Lung (tissue), 12 donors: ENCODE data around the gene NGDN. TPM values are rescaled to one million over a fixed set of nuclear protein-coding genes. Genes with fewer than 3 reads are reported as not detected.
"Not testable (repeated sequence)": the region's sequence is repeated elsewhere in the genome, so short reads cannot be mapped to it uniquely, and the experiment has no call there.

Source experiments
- ATAC-seq: fragments of 200-7000 bp; cut with Tn5 transposase; one replicate; pipeline ENCODE4 v1.9.1; 2020; ENCODE audit warnings: moderate number of reproducible peaks; ENCODE audit not compliant: insufficient read depth, low FRiP score
- DNase-seq, 3 donors: peaks; one replicate each; pipeline ENCODE4 v3.0.0-alpha.2; 2013 to 2017
- H3K27ac ChIP-seq, 2 donors: one replicate each; pipeline ENCODE4 v1.5.1; 2013; ENCODE audit warnings: mild to moderate bottlenecking in 2 of 2, moderate library complexity in 2 of 2, control low read depth in 1 of 2, inconsistent platforms in 1 of 2, low read depth in 1 of 2, low read length in 1 of 2
- H3K27me3 ChIP-seq, 3 donors: one replicate each; pipeline ENCODE4 v1.5.1; 2013; ENCODE audit warnings: low read length in 2 of 3; ENCODE audit not compliant: control insufficient read depth in 3 of 3, insufficient read depth in 3 of 3
- H3K36me3 ChIP-seq, 4 donors: one replicate each; pipeline ENCODE4 v1.5.1; 2013; ENCODE audit warnings: low read length in 4 of 4, mild to moderate bottlenecking in 1 of 4, moderate library complexity in 1 of 4; ENCODE audit not compliant: control insufficient read depth in 4 of 4, insufficient read depth in 4 of 4
- H3K4me1 ChIP-seq, 5 donors: one replicate each; pipeline ENCODE4 v1.5.1; 2013; ENCODE audit warnings: low read length in 5 of 5, mild to moderate bottlenecking in 2 of 5, moderate library complexity in 1 of 5; ENCODE audit not compliant: control insufficient read depth in 5 of 5, insufficient read depth in 5 of 5
- H3K4me3 ChIP-seq: one replicate; pipeline ENCODE4 v1.5.1; 2013; ENCODE audit warnings: mild to moderate bottlenecking, control low read depth, moderate library complexity
- H3K9ac ChIP-seq, 2 donors: one replicate each; pipeline ENCODE4 v1.5.1; 2013; ENCODE audit warnings: low read length in 2 of 2, control low read depth in 1 of 2; ENCODE audit not compliant: insufficient read depth in 1 of 2
- H3K9me3 ChIP-seq, 4 donors: one replicate each; pipeline ENCODE4 v1.5.1; 2013; ENCODE audit warnings: low read length in 3 of 4, mild to moderate bottlenecking in 1 of 4, moderate library complexity in 1 of 4; ENCODE audit not compliant: control insufficient read depth in 4 of 4, insufficient read depth in 3 of 4
- CTCF ChIP-seq: IDR thresholded peaks from 2 replicates; pipeline ENCODE4 v1.5.1; 2012; ENCODE audit warnings: mild to moderate bottlenecking; ENCODE audit errors: control extremely low read depth, extremely low read depth
- WGBS, 2 donors: extraction: QIAGEN DNeasy Blood & Tissue Kit; methylation state at CpG; one replicate each; pipeline ENCODE4 v1.1.7; 2013; 5-methylcytosine and 5-hydroxymethylcytosine counted together
- polyA plus RNA-seq, 2 donors: library from polyadenylated mRNA; stranded (reverse); fragments of 200-250 nt; gene quantifications; one replicate each; pipeline ENCODE4 v1.2.1, GENCODE V29; 2013
- total RNA-seq, 2 donors: library from RNA; depleted of rRNA in 1 of 2; stranded (reverse); fragments of >200 nt in 1 of 2; gene quantifications; one replicate each; pipeline ENCODE4 v1.2.1, GENCODE V29; 2014 to 2021
- donor health status: control.
- donor health status: control.
- donor health status: Bipolar disorder and iron deficiency.
- donor health status: healthy.
- donor health status: DM: yes; HTN: yes; CAD: no.

The NGDN gene
- total and polyA plus RNA-seq, 4 donors, result 31.6 to 52.4 (median 44.7) TPM

- H3K9me3 ChIP-seq, result peaks cover 0 to 2% (median 0%) of the 10 kb centered on the region in 4 donors
- ATAC-seq (no peak), DNase-seq (no peak)
- H3K4me3 ChIP-seq, result no peak overlapping the region
- no peaks in the 10 kb centered on the region for H3K4me1 ChIP-seq
- no peak overlapping the region for H3K9ac ChIP-seq
- WGBS, 2 donors, result 75 to 86% methylated on average over 10 of the region's 10 CpGs
- peak overlapping the region in 1 of 2 donors; percentile 38 for H3K27ac ChIP-seq
- no peaks in the 10 kb centered on the region for H3K36me3 ChIP-seq
- TF ChIP-seq CTCF, result no peak
- peaks cover 0 to 3% (median 0%) of the 10 kb centered on the region in 3 donors for H3K27me3 ChIP-seq
These were observed 44.3 kb upstream of the NGDN start for GRCh38 chr14:23425169-23425568.

- DNase-seq, H3K4me3 ChIP-seq, H3K27me3 ChIP-seq, H3K9me3 ChIP-seq, H3K4me1 ChIP-seq, H3K9ac ChIP-seq, ATAC-seq, H3K36me3 ChIP-seq: not testable (repeated sequence)
- 80 to 86% methylated on average over 6 of the region's 6 CpGs for WGBS, 2 donors
- H3K27ac ChIP-seq, result peak overlapping the region in 1 of 2 donors; percentile 38
These were observed 43.7 kb upstream of the NGDN start for GRCh38 chr14:23425798-23426197.

- peaks cover 0 to 2% (median 0%) of the 10 kb centered on the region in 4 donors for H3K9me3 ChIP-seq
- no peaks in the 10 kb centered on the region for H3K36me3 ChIP-seq
- no peak overlapping the region for H3K9ac ChIP-seq
- H3K4me1 ChIP-seq, result no peaks in the 10 kb centered on the region
- H3K27me3 ChIP-seq, result peaks cover 0 to 3% (median 0%) of the 10 kb centered on the region in 3 donors
- DNase-seq, result no peak
- no peak for ATAC-seq
- no peak overlapping the region for H3K4me3 ChIP-seq
- no peak for TF ChIP-seq CTCF
- 89 to 93% methylated on average over 13 of the region's 13 CpGs for WGBS, 2 donors
- peak overlapping the region in 1 of 2 donors; percentile 21 for H3K27ac ChIP-seq
These were observed 40.6 kb upstream of the NGDN start for GRCh38 chr14:23428686-23429495.

- no peak overlapping the region for H3K9ac ChIP-seq
- peaks cover 0 to 1% (median 0%) of the 10 kb centered on the region in 5 donors for H3K4me1 ChIP-seq
- DNase-seq (no peak), ATAC-seq (no peak)
- H3K4me3 ChIP-seq, result no peak overlapping the region
- 81 to 89% methylated on average over 10 of the region's 10 CpGs for WGBS, 2 donors
- H3K27me3 ChIP-seq, result peaks cover 0 to 3% (median 0%) of the 10 kb centered on the region in 3 donors
- no peaks in the 10 kb centered on the region for H3K36me3 ChIP-seq
- TF ChIP-seq CTCF, result no peak
- H3K27ac ChIP-seq, result peak overlapping the region in 1 of 2 donors; percentile 21
- peaks cover 0 to 2% (median 0%) of the 10 kb centered on the region in 4 donors for H3K9me3 ChIP-seq
These were observed 39.3 kb upstream of the NGDN start for GRCh38 chr14:23430016-23430722.
